Endothelial cell (in vitro differentiated cells): ENCODE measurements around the gene SART1. TPM values are rescaled to one million over a fixed set of nuclear protein-coding genes. Genes with fewer than 3 reads are reported as not detected.

Experiments
- DNase-seq: peaks from one replicate; pipeline ENCODE4 v3.0.0; 2021; ENCODE audit warnings: low spot score
- H3K27ac Mint-ChIP-seq: one replicate; pipeline ENCODE4 v1.8.0; 2021; ENCODE audit warnings: mixed read lengths, inconsistent platforms; ENCODE audit not compliant: unreplicated experiment
- H3K27me3 Mint-ChIP-seq: one replicate; pipeline ENCODE4 v1.8.0; 2021; ENCODE audit warnings: mild to moderate bottlenecking, moderate library complexity, mixed read lengths, inconsistent platforms; ENCODE audit not compliant: unreplicated experiment
- H3K36me3 Mint-ChIP-seq: one replicate; pipeline ENCODE4 v1.8.0; 2021; ENCODE audit warnings: mild to moderate bottlenecking, low read depth, mixed read lengths, inconsistent platforms; ENCODE audit not compliant: unreplicated experiment
- H3K4me1 Mint-ChIP-seq: one replicate; pipeline ENCODE4 v1.8.0; 2021; ENCODE audit warnings: mild to moderate bottlenecking, mixed read lengths, inconsistent platforms; ENCODE audit not compliant: unreplicated experiment
- H3K4me3 Mint-ChIP-seq: one replicate; pipeline ENCODE4 v1.8.0; 2021; ENCODE audit warnings: mild to moderate bottlenecking, mixed read lengths, inconsistent platforms; ENCODE audit not compliant: unreplicated experiment
- H3K9me3 Mint-ChIP-seq: one replicate; pipeline ENCODE4 v1.8.0; 2021; ENCODE audit warnings: mixed read lengths, inconsistent platforms; ENCODE audit not compliant: unreplicated experiment
- total RNA-seq: library from RNA; stranded (reverse); fragmentation: NEBNext Ultra II Directional; extraction: Animal tissue kit (Norgen Biotek cat#: 25700); gene quantifications from one replicate; pipeline ENCODE4 v1.2.1, GENCODE V29; 2021; ENCODE audit not compliant: unreplicated experiment
- TF ChIP-seq, protein P1 (sequence below): fragments of 200-600 bp; sonication (generic); IDR thresholded peaks from one replicate; pipeline ENCODE4 v1.5.0; 2021; ENCODE audit warnings: antibody characterized with exemption; ENCODE audit not compliant: unreplicated experiment

The SART1 gene
- total RNA-seq, 1 donor from 2014 or later, result 46.5 TPM

DNA sequence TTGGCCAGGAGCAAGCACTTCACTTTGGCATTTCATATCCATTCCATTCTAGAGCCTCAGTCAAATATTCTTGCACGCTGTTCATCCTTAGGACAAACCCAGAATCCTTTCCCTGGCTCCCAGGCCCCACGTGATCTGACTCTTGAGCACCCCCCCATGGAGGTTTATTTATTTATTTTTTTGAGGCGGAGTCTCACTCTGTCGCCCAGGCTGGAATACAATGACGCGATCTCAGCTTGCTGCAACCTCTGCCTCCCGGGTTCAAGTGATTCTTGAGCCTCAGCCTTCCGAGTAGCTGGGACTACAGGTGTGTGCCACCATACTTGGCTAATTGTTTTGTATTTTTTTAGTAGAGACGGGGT is 29.0 kb upstream of the SART1 start:
- DNase-seq, result no peak
- Mint-ChIP-seq H3K27ac (no peak overlapping the region), H3K4me3 (no peak overlapping the region), H3K9me3 (no peaks in the 10 kb centered on the region), H3K36me3 (no peaks in the 10 kb centered on the region), H3K27me3 (peaks cover 2% of the 10 kb centered on the region), H3K4me1 (peaks cover 4% of the 10 kb centered on the region)
- TF ChIP-seq, protein P1, sequence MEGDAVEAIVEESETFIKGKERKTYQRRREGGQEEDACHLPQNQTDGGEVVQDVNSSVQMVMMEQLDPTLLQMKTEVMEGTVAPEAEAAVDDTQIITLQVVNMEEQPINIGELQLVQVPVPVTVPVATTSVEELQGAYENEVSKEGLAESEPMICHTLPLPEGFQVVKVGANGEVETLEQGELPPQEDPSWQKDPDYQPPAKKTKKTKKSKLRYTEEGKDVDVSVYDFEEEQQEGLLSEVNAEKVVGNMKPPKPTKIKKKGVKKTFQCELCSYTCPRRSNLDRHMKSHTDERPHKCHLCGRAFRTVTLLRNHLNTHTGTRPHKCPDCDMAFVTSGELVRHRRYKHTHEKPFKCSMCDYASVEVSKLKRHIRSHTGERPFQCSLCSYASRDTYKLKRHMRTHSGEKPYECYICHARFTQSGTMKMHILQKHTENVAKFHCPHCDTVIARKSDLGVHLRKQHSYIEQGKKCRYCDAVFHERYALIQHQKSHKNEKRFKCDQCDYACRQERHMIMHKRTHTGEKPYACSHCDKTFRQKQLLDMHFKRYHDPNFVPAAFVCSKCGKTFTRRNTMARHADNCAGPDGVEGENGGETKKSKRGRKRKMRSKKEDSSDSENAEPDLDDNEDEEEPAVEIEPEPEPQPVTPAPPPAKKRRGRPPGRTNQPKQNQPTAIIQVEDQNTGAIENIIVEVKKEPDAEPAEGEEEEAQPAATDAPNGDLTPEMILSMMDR, result peak; percentile 33

GRCh38 chr11:65934014-65934413 is 27.5 kb upstream of the SART1 start:
- H3K27me3 Mint-ChIP-seq, result peaks cover 2% of the 10 kb centered on the region
- H3K9me3 Mint-ChIP-seq, result no peaks in the 10 kb centered on the region
- H3K4me3 Mint-ChIP-seq, result no peak overlapping the region
- H3K4me1 Mint-ChIP-seq, result no peaks in the 10 kb centered on the region
- TF ChIP-seq, protein P1, result no peak
- DNase-seq, result no peak
- H3K27ac Mint-ChIP-seq, result no peak overlapping the region
- H3K36me3 Mint-ChIP-seq, result no peaks in the 10 kb centered on the region

- TF ChIP-seq, protein P1, result no peak
- H3K9me3 Mint-ChIP-seq, result no peaks in the 10 kb centered on the region
- peaks cover 7% of the 10 kb centered on the region for H3K27me3 Mint-ChIP-seq
- DNase-seq, result no peak
- H3K27ac Mint-ChIP-seq, result no peak overlapping the region
- no peaks in the 10 kb centered on the region for H3K4me1 Mint-ChIP-seq
- no peaks in the 10 kb centered on the region for H3K36me3 Mint-ChIP-seq
- H3K4me3 Mint-ChIP-seq, result no peak overlapping the region
Measured at GRCh38 chr11:65937766-65938165, 23.8 kb upstream of the SART1 start.

DNA sequence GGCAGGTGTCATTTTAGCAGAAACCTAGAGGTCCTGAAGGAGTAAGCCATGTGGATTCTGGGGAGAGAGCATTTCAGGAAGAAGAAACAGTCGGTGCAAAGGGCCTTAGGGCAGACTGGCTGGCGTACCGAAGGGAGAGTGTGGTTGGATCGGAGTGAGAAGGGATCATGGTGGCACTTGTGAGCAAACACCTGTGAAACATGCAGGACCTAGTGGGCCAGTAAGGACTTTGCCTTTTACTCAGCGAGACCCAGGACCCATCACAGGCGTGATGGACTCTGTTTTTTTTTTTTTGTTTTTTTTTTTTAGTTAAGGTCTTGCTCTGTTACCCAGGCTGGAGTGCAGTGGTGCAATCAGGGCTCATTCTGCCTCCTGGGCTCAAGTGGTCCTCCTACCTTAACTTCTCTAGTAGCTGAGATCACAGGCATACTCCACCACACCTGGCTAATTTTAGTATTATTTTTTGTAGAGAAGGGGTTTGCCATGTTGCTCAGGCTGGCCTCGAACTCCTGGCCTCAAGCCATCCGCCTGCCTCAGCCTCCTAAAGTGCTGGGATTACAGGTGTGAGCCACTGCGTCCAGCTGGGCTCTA is 19.7 kb upstream of the SART1 start:
- TF ChIP-seq, protein P1, result no peak
- H3K4me1 Mint-ChIP-seq, result no peaks in the 10 kb centered on the region
- H3K27ac Mint-ChIP-seq, result no peak overlapping the region
- no peak for DNase-seq
- H3K36me3 Mint-ChIP-seq, result no peaks in the 10 kb centered on the region
- H3K27me3 Mint-ChIP-seq, result peaks cover 7% of the 10 kb centered on the region
- no peak overlapping the region for H3K4me3 Mint-ChIP-seq
- H3K9me3 Mint-ChIP-seq, result no peaks in the 10 kb centered on the region

GRCh38 chr11:65942531-65942930 is 19.0 kb upstream of the SART1 start:
- TF ChIP-seq, protein P1, result no peak
- Mint-ChIP-seq H3K4me3 (no peak overlapping the region), H3K27me3 (peaks cover 7% of the 10 kb centered on the region), H3K9me3 (no peaks in the 10 kb centered on the region), H3K27ac (no peak overlapping the region), H3K36me3 (no peaks in the 10 kb centered on the region), H3K4me1 (no peaks in the 10 kb centered on the region)
- no peak for DNase-seq
